Sigmoid colon (tissue), 4 donors: Measurements from ENCODE around the gene HS3ST4.

Experiments used
- CTCF ChIP-seq, 4 experiments: fragments of 450-650 bp in 3 of 4; fragments of 200-600 bp in 1 of 4; IDR thresholded peaks; one replicate each; pipeline ENCODE4 v1.5.1; 2016 to 2019; ENCODE audit warnings: antibody characterized with exemption in 4 of 4, mild to moderate bottlenecking in 3 of 4, moderate library complexity in 2 of 4
- POLR2AphosphoS5 ChIP-seq, 4 donors: sonication (generic); formaldehyde crosslinking; IDR thresholded peaks; one replicate each; pipeline ENCODE4 v1.6.1; 2017; ENCODE audit warnings: antibody characterized with exemption in 4 of 4

GRCh38 chr16:25886598-25886997, 194.8 kb downstream of the HS3ST4 start:
- TF ChIP-seq POLR2AphosphoS5 (IDR thresholded peaks at IDR 0.05) (no peak), CTCF (IDR thresholded peaks at IDR 0.05) (no peak)
